ENCODE results near the gene TOLLIP.
"Not testable (repeated sequence)": the region's sequence is repeated elsewhere in the genome, so short reads cannot be mapped to it uniquely, and the experiment has no call there.

Gene TOLLIP

DNA sequence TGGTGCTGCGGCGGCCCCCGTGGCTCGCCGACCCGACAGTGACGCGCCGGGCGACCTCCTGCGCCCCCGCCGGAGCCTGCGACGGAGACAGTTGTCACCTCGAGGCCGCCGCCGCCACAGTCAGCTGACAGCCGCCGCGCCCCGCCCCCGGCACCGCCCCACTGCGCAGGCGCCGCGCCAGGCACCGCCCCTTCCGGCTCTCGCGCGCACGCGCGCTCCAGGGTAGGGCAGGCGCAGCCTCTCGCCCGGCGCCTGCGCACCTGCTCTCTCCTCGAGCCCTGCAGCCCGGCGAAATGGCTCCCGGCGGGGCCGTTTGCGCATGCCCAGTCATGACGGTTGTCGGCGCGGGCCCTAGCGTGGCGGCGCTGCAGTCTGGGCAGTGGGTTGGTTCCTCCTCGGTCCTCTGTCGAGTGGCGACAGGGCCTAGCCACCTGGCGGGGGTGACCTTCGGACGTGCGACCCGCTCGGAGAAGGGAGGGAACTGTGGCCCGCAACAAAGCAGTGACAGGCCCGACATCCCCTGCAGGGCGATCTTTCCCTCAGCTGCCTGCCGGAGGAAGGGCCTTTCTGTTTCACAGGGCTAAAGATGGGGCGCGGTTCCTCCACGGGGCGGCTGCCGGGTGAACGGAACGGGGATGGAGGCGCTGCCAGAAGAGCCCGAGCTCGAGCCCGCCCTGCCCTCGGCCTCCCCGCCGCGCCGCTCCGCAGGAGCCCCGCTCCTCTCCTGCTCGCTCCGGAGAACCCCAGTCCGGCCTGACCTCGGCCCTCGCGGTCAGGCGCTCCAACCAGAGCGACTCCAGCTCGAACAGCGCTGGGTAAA lies at the start of gene TOLLIP:
TSS of gene TOLLIP (minus strand) at position 135 of the 820 bp plus-strand sequence. CDS start at position 1, 134 bp downstream.
- peak within 1 kb of the TSS; percentile 79 for H3K4me3 ChIP-seq (ENCODE audit: low read length)
- peak; percentile 84 for DNase-seq (ENCODE audit: low read depth)
- TF ChIP-seq, protein P1, sequence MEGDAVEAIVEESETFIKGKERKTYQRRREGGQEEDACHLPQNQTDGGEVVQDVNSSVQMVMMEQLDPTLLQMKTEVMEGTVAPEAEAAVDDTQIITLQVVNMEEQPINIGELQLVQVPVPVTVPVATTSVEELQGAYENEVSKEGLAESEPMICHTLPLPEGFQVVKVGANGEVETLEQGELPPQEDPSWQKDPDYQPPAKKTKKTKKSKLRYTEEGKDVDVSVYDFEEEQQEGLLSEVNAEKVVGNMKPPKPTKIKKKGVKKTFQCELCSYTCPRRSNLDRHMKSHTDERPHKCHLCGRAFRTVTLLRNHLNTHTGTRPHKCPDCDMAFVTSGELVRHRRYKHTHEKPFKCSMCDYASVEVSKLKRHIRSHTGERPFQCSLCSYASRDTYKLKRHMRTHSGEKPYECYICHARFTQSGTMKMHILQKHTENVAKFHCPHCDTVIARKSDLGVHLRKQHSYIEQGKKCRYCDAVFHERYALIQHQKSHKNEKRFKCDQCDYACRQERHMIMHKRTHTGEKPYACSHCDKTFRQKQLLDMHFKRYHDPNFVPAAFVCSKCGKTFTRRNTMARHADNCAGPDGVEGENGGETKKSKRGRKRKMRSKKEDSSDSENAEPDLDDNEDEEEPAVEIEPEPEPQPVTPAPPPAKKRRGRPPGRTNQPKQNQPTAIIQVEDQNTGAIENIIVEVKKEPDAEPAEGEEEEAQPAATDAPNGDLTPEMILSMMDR (conservative IDR thresholded peaks at IDR 0.05; ENCODE audit: low read length) = peak; percentile 25

DNA sequence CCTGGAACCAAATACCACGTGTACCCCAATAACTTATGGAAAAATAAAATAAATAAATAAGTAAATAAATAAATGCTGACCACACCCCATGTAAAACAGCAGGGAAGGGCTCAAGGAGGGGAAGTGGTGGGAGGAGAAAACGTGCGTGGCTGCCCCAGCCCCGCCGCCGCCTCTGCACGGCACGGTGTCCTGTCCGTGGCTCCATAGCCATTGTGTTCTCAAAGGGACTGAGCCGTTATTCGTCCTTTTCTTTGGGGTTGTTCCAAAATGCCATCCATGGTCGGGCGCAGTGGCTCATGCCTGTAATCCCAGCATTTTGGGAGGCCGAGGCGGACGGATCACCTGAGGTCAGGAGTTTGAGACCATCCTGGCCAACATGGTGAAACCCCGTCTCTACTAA lies 49.5 kb upstream of the TOLLIP start:
- DNase-seq (ENCODE audit: low read depth); H3K4me3 ChIP-seq (ENCODE audit: low read length): not testable (repeated sequence)

DNA sequence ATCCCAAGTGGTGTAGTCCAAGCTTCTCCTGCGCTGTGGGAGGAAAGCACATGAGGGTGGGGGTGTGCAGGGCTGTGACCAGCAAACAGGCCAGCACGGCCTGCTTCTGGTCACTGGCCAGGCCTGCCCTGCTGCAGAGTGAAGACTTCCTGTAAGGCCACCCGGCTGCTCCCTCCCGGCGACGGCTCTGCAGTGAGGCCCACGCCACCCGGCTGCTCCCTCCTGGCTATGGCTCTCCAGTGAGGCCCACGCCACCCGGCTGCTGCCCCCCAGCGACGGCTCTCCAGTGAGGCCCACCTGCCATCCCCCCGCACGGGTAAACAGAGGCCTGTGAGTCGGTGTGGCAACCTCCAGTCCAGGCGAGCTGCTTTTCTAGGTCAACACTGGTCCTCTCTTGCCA lies 48.9 kb upstream of the TOLLIP start:
- peak; percentile 17 for DNase-seq (ENCODE audit: low read depth)
- TF ChIP-seq, protein P1 (conservative IDR thresholded peaks at IDR 0.05; ENCODE audit: low read length) = no peak
- H3K4me3 ChIP-seq (ENCODE audit: low read length) = no peak overlapping the region

DNA sequence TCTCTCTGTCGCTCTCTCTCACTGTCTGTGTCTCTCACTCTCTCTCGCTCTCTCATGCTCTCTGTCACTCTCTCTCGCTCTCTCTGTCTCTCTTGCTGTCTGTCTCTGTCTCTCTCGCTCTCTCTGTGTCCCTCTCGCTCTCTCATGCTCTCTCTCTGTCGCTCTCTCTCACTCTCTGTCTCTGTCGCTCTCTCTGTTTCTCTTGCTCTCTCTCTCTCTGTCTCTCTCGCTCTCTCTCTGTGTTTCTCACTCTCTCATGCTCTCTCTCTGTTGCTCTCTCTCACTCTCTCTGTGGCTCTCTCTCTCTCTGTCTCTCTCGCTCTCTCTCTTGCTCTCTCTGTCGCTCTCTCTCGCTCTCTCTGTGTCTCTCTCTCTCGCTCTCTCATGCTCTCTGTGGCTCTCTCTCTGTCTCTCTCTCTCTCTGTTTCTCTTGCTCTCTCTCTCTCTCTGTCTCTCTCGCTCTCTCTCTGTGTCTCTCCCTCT lies 47.1 kb upstream of the TOLLIP start:
- TF ChIP-seq, protein P1 (conservative IDR thresholded peaks at IDR 0.05; ENCODE audit: low read length) = no peak
- H3K4me3 ChIP-seq (ENCODE audit: low read length) = no peak overlapping the region
- no peak for DNase-seq (ENCODE audit: low read depth)

DNA sequence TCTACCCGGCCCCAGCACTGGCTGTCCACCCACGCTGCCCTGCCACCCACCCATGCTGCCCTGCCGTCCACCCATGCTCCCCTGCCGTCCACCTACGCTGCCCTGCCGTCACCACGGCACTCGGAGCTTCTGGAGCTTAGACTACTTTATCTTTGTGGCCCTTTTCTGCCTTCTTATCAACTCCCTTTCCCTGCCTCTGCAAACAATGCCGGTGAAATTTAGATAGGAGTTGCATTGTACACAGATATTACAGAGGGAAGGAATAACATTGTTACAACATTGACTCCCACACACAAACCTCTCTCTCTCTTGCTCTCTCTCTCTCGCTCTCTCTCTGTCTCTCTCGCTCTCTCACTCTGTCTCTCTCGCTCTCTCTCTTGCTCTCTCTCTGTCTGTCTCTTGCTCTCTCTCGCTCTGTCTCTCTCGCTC lies 46.6 kb upstream of the TOLLIP start:
- peak; percentile 13 for DNase-seq (ENCODE audit: low read depth)
- no peak overlapping the region for H3K4me3 ChIP-seq (ENCODE audit: low read length)
- TF ChIP-seq, protein P1 (conservative IDR thresholded peaks at IDR 0.05; ENCODE audit: low read length) = no peak

DNA sequence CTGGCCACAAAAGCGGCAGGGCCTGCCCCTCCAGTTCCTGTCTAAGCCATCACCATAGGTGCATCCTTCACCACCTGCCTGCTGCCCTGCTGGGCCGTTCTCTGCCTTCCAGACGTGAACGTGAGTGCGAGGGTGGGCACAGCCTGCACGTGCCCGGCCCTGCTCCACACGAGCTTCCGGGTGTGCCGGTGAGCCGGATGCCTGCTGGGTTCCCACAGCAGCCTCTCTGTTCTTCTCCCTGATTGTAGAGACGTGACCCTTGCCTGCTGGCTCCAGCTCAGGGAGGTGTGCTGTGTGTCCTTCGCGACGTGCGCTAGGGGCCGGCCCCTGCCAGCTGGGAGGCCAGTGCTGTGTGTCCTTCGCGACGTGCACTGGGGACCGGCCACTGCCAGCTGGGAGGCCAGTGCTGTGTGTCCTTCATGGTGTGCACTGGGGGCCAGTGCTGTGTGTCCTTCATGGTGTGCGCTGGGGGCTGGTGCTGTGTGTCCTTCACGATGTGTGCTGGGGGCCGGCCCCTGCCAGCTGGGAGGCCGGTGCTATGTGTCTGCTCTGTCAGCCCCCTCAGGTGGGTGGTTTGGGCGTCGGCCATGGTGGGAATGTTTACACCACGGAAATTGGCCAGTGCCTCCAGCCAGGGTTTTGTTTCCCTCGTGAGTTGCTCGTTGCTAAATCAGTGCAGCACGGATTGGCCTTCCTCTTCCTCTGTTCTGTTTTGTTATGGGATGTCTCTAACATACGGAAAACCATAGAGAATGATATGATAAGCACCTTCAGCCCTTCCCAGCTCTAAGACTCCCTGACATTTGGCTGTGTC lies 44.9 kb upstream of the TOLLIP start:
- DNase-seq (ENCODE audit: low read depth) = no peak
- TF ChIP-seq, protein P1 (conservative IDR thresholded peaks at IDR 0.05; ENCODE audit: low read length) = no peak
- H3K4me3 ChIP-seq (ENCODE audit: low read length) = no peak overlapping the region

DNA sequence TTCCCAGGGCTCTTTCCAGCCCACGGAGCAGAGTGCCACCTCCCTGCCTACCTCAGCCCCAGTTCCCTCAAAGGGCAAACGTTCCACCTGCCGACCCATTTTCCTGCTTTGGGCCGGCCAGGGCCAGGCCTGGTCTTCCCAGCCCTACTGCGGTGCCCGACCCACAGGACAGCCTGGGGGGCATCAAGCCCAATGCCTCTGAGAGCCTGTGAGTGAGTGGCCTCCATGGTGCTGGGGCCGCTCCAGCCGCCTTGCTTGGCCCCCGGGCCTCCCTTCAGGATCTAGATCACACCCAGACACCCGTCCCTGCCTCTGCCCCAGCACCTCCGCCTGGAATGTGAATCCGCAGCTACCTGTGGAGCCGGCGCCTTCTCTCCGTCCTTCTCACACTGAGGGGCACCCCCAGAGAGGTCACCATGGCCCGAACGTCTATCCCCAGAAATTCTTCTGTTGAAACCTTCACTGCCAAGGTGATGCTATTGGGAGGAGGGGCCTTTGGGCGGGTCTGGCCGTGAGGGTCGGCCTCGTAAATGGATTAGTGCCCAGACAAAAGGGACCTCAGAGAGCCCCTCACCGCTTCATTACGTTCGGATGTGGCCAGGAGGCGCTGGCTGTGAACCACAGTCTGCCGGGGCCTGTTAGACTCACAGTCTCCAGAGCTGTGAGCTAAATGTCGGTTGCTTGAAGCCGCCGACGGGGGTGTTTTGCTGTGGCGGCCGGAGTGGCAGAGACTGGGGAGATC lies 44.1 kb upstream of the TOLLIP start:
- TF ChIP-seq, protein P1 (conservative IDR thresholded peaks at IDR 0.05; ENCODE audit: low read length) = no peak
- no peak for DNase-seq (ENCODE audit: low read depth)
- H3K4me3 ChIP-seq (ENCODE audit: low read length) = no peak overlapping the region

Data from AG10803 (cell line).